ENCODE results near the gene ATPAF2.

The ATPAF2 gene

GRCh38 chr17:17981330-17981729 is 57.6 kb downstream of the ATPAF2 start:
- no peak for DNase-seq (ENCODE audit: low read depth)
- no peak overlapping the region for H3K4me3 ChIP-seq (ENCODE audit: low read depth, low read length)
- no peak for TF ChIP-seq CTCF (IDR thresholded peaks at IDR 0.05; ENCODE audit: control insufficient read depth, extremely low read depth, insufficient read depth)

GRCh38 chr17:17979778-17980177 is 59.2 kb downstream of the ATPAF2 start:
- no peak overlapping the region for H3K4me3 ChIP-seq (ENCODE audit: low read depth, low read length)
- TF ChIP-seq CTCF (IDR thresholded peaks at IDR 0.05; ENCODE audit: control insufficient read depth, extremely low read depth, insufficient read depth): no peak
- no peak for DNase-seq (ENCODE audit: low read depth)

GRCh38 chr17:17978481-17979424 is 60.2 kb downstream of the ATPAF2 start:
- H3K4me3 ChIP-seq (ENCODE audit: low read depth, low read length): no peak overlapping the region
- no peak for DNase-seq (ENCODE audit: low read depth)
- no peak for TF ChIP-seq CTCF (IDR thresholded peaks at IDR 0.05; ENCODE audit: control insufficient read depth, extremely low read depth, insufficient read depth)

GRCh38 chr17:17976931-17977570 is 61.9 kb downstream of the ATPAF2 start:
- TF ChIP-seq CTCF (IDR thresholded peaks at IDR 0.05; ENCODE audit: control insufficient read depth, extremely low read depth, insufficient read depth): no peak
- no peak for DNase-seq (ENCODE audit: low read depth)
- no peak overlapping the region for H3K4me3 ChIP-seq (ENCODE audit: low read depth, low read length)

GRCh38 chr17:17975436-17975835 is 63.5 kb downstream of the ATPAF2 start:
- no peak for TF ChIP-seq CTCF (IDR thresholded peaks at IDR 0.05; ENCODE audit: control insufficient read depth, extremely low read depth, insufficient read depth)
- H3K4me3 ChIP-seq (ENCODE audit: low read depth, low read length): no peak overlapping the region
- DNase-seq (ENCODE audit: low read depth): no peak

GRCh38 chr17:17972952-17973254 is 66.1 kb downstream of the ATPAF2 start:
- peak overlapping the region; percentile 64 for H3K4me3 ChIP-seq (ENCODE audit: low read depth, low read length)
- TF ChIP-seq CTCF (IDR thresholded peaks at IDR 0.05; ENCODE audit: control insufficient read depth, extremely low read depth, insufficient read depth): no peak
- no peak for DNase-seq (ENCODE audit: low read depth)
